Uterus (tissue), 4 donors: ENCODE data around the gene AMH. TPM values are rescaled to one million over a fixed set of nuclear protein-coding genes. Genes with fewer than 3 reads are reported as not detected.

ENCODE experiments used
- DNase-seq, 2 donors: peaks; one replicate each; pipeline ENCODE4 v3.0.0-alpha.2; 2019 to 2020
- H3K27ac ChIP-seq, 2 donors: fragments of 200-600 bp; sonication (generic); 1 replicate in 1 of 2; 2 replicates in 1 of 2; pipeline ENCODE4 v1.5.1; 2016 to 2018
- H3K27me3 ChIP-seq, 2 donors: fragments of 200-600 bp; sonication (generic); one replicate each; pipeline ENCODE4 v1.5.1; 2018 to 2019; ENCODE audit warnings: control low read depth in 1 of 2
- H3K36me3 ChIP-seq, 2 donors: fragments of 200-600 bp; sonication (generic); one replicate each; pipeline ENCODE4 v1.5.1; 2019; ENCODE audit warnings: control low read depth in 1 of 2
- H3K4me1 ChIP-seq, 2 donors: fragments of 200-600 bp; sonication (generic); one replicate each; pipeline ENCODE4 v1.5.1; 2018 to 2019; ENCODE audit warnings: control low read depth in 1 of 2
- H3K4me3 ChIP-seq, 2 donors: fragments of 200-600 bp; sonication (generic); 1 replicate in 1 of 2; 2 replicates in 1 of 2; pipeline ENCODE4 v1.5.1; 2018 to 2019; ENCODE audit warnings: mild to moderate bottlenecking in 1 of 2
- H3K9me3 ChIP-seq, 2 donors: fragments of 200-600 bp; sonication (generic); one replicate each; pipeline ENCODE4 v1.5.1; 2019; ENCODE audit warnings: control low read depth in 1 of 2
- POLR2A ChIP-seq, 2 donors: fragments of 450-650 bp; IDR thresholded peaks; one replicate each; pipeline ENCODE4 v1.6.1; 2016; ENCODE audit warnings: antibody characterized with exemption in 2 of 2, mild to moderate bottlenecking in 1 of 2, moderate library complexity in 1 of 2
- intact Hi-C: fragments of 100-400 bp; cut with DNase I; formaldehyde crosslinking; loops from one replicate; pipeline ENCODE4 v1.15.1; 2023; ENCODE audit warnings: low total_unique reads
- total RNA-seq, 4 donors: library from RNA; depleted of rRNA in 3 of 4; stranded (reverse); fragments of >200 nt in 3 of 4; gene quantifications; one replicate each; pipeline versions ENCODE4 v1.1.0 to v1.2.4, GENCODE V29; 2014 to 2023
- TF ChIP-seq, protein P1 (sequence below), 4 experiments: fragments of 200-600 bp in 2 of 4; fragments of 450-650 bp in 2 of 4; sonication (generic) in 2 of 4; IDR thresholded peaks; one replicate each; pipeline ENCODE4 v1.5.1; 2016 to 2019; ENCODE audit warnings: antibody characterized with exemption in 4 of 4, mild to moderate bottlenecking in 2 of 4, moderate library complexity in 1 of 4
- donor health status: DM: yes; HTN: yes; CAD: no.

AMH gene
- total RNA-seq, 4 donors from 2014 or later, result 0.35 to 3.5 TPM; not detected in 2

DNA sequence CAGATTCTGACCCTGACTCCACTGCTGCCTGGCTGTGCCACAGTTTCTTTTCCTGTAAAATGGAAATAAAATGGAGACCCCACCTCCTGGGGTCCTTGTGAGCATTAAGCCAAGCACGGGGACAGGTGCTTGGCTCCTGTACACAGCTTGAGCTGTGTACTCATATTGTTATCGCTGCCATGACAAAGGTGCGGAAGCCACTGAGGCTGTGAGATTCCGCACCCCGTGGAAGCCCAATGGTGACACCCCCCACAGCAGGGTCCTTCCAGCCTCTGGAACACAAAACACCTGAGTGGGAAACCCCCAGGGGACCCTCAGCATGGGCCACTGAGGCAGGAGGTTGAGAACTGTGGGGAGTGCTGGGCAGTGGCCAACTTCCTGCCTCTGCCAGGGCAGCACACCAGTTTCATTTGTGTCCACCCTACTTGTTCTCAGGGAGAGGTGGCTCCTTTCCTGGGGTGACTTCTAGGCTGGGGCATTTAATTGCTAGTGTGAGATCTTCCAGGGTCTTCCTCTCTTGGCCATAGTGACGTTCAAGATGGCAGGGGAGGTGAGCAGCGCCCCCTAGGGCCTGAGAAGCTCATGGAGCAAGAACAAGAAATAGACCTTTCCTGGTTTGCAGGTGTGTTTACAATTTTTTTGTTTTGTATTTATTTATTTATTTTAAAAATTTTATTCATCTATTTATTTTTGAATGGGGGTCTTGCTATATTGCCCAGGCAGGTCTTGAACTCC is 12.5 kb downstream of the AMH start:
- Histone ChIP-seq H3K4me1 (peaks cover 0 to 4% of the 10 kb centered on the region in 2 donors), H3K9me3 (no peaks in the 10 kb centered on the region), H3K4me3 (no peak overlapping the region), H3K27me3 (no peaks in the 10 kb centered on the region), H3K27ac (no peak overlapping the region), H3K36me3 (no peaks in the 10 kb centered on the region)
- intact Hi-C loops, result no loop called here
- DNase-seq, result no peak
- no peak for TF ChIP-seq POLR2A (IDR thresholded peaks at IDR 0.05)
- TF ChIP-seq, protein P1, sequence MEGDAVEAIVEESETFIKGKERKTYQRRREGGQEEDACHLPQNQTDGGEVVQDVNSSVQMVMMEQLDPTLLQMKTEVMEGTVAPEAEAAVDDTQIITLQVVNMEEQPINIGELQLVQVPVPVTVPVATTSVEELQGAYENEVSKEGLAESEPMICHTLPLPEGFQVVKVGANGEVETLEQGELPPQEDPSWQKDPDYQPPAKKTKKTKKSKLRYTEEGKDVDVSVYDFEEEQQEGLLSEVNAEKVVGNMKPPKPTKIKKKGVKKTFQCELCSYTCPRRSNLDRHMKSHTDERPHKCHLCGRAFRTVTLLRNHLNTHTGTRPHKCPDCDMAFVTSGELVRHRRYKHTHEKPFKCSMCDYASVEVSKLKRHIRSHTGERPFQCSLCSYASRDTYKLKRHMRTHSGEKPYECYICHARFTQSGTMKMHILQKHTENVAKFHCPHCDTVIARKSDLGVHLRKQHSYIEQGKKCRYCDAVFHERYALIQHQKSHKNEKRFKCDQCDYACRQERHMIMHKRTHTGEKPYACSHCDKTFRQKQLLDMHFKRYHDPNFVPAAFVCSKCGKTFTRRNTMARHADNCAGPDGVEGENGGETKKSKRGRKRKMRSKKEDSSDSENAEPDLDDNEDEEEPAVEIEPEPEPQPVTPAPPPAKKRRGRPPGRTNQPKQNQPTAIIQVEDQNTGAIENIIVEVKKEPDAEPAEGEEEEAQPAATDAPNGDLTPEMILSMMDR (IDR thresholded peaks at IDR 0.05), result peak in 1 of 4 experiments; percentile 18

DNA sequence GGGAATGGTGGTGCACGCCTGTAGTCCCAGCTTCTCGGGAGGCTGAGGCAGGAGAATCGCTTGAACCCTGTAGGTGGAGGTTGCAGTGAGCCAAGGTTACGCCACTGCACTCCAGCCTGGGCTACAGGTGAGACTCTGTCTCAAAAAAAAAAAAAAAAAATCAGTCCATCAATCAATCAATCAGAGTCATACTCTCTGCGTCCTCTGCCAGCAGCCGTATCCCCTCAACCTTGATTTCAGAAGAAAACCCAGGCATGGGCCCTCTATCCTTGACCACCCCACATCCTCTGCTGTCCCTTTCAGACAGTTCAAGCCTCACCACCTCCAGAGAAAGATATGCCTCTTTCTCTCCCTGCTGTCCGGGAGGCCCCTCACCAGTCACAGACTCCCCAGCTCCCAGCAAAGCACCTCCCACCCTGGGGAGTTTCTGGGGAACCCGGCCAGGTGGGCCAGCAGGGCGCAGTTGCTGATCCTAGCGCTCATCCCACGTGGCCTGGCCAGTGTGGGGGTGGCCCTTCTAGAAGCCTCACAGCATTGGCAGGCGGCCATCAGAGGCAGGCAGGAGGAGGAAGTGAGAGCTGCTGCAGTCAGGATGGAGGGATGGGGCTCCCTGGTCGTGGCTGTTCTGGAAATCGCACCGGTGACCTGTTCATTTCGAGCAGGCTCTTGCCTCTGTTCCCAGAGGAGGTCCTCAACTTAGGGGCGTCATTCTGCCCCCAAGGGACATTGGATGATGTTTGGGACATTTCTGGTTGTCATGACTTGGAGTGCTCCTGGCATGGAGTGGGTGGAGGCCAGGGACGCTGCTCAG is 17.3 kb downstream of the AMH start:
- Histone ChIP-seq H3K36me3 (no peaks in the 10 kb centered on the region), H3K9me3 (no peaks in the 10 kb centered on the region), H3K4me1 (peaks cover 0 to 8% of the 10 kb centered on the region in 2 donors), H3K27ac (peak overlapping the region in 1 of 2 donors; percentile 31), H3K4me3 (no peak overlapping the region), H3K27me3 (no peaks in the 10 kb centered on the region)
- DNase-seq, result peak; percentile 78
- TF ChIP-seq, protein P1 (IDR thresholded peaks at IDR 0.05), result no peak
- peak in 1 of 2 donors; percentile 11 for TF ChIP-seq POLR2A (IDR thresholded peaks at IDR 0.05)
- intact Hi-C loops, result no loop called here

DNA sequence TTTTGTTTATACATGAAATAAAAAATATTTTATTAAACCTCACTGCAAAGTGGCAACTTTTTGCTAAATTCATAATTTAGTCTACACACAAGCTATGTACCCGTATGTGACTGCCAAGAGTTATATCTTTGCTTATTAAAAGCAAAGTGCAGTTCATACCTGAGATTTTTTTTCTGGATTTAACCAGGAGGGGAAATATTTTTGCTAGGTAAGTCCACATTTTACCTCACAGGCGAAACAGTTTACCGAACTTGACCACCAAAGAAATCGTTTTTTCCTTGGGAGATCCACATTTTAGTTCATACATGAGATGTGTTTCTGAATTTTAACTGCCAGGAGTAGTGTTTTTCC is 19.3 kb downstream of the AMH start:
- no peak for DNase-seq
- Histone ChIP-seq H3K27me3 (no peaks in the 10 kb centered on the region), H3K27ac (peak overlapping the region in 1 of 2 donors; percentile 79), H3K4me1 (peaks cover 3 to 12% of the 10 kb centered on the region in 2 donors), H3K36me3 (no peaks in the 10 kb centered on the region), H3K4me3 (no peak overlapping the region), H3K9me3 (no peaks in the 10 kb centered on the region)
- intact Hi-C loops, result no loop called here
- TF ChIP-seq POLR2A (IDR thresholded peaks at IDR 0.05), result no peak
- TF ChIP-seq, protein P1 (IDR thresholded peaks at IDR 0.05), result no peak

DNA sequence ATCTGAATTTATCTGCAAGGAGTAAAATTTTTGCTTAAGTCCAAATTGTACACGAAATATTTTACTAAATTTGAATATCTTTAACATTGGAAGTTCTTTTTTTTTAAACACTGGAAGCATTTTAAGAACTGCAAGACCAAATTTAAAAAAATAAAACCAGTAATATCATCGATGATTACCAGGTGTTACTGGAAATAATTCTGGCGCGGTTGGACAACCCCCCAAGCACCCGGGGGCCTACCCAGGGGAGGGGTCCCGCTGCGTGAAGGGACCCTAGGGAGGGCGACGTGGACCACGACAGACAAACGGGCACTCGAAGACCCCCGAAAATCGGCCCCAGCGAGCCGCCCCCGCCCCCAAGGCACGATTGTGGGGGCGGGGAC is 19.7 kb downstream of the AMH start:
- Histone ChIP-seq H3K9me3 (no peaks in the 10 kb centered on the region), H3K4me1 (peaks cover 3 to 12% of the 10 kb centered on the region in 2 donors), H3K36me3 (no peaks in the 10 kb centered on the region), H3K27ac (peak overlapping the region; percentile 79 to 86), H3K27me3 (no peaks in the 10 kb centered on the region), H3K4me3 (peak overlapping the region; percentile 35 to 98)
- DNase-seq, result no peak
- TF ChIP-seq, protein P1 (IDR thresholded peaks at IDR 0.05), result no peak
- TF ChIP-seq POLR2A (IDR thresholded peaks at IDR 0.05), result no peak
- intact Hi-C loops, result no loop called here
